Measurements from ENCODE around the gene PDE6A.
"Not testable (repeated sequence)": the region's sequence is repeated elsewhere in the genome, so short reads cannot be mapped to it uniquely, and the experiment has no call there.

Gene PDE6A

DNA sequence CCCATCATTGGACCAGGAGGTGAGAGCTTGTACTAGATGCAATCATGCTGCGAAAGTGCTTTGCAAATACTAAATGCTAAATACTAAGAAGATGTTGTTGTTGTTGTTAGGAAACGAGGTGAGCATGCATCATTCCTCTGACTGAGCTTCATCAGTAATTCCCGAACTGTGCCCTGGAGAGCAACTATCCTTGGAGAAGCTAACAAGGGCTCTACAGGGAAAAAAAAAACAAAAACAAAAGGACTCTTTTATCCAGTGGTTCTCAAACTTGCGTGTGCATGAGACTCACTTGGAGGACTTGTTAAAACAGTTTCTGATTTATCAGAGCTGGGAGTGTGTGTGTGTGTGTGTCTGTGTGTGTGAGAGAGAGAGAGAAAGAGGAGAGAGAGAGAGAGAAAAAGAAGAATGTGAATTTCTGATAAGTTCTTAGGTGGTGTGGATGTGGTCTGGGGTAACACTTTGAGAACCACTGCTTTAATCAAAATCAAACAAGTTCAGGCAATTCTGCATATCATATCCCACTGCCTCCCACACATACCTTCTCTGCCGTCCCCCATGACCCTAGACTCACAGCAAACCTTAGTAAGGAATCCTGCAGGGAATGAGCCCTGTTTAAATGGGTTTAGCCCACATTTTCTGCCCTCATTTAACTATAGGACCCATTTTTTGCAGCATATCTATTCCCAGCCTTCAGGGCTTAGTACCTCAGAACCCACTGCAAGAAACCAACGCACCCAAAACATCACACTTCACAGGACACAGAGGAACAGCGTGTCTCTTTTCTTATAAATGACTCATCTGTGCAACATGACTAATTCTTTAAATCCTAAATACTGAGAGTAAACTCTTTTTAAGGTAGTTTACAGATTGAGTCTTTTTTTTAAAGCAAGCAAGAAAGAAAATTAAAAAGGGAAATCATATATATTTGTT lies 48.9 kb downstream of the PDE6A start:
- no peak for DNase-seq (ENCODE audit: low read depth in 2 of 2)

GRCh38 chr5:149894237-149894636 lies 50.4 kb downstream of the PDE6A start:
- DNase-seq (ENCODE audit: low read depth in 2 of 2), result no peak

GRCh38 chr5:149893403-149893931 lies 51.1 kb downstream of the PDE6A start:
- DNase-seq (ENCODE audit: low read depth in 2 of 2), result no peak

DNA sequence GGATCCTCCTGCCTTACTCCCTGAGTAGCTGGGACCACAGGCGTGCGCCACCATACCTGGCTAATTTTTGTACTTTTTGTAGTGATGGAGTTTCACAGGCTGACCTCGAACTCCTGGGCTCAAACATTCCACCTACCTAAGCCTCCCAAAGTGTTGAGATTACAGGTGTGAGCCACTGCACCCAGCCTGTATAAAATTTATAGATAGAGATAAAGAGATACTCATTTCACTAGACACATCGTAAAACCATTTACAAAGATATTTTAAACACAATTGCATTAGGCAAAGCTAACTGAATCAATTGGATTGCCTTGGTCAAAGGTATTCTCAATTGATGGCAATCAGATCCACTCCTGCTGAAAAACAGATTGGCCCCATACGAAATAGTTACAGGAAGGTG lies 52.0 kb downstream of the PDE6A start:
- DNase-seq (ENCODE audit: low read depth in 2 of 2), result no peak

DNA sequence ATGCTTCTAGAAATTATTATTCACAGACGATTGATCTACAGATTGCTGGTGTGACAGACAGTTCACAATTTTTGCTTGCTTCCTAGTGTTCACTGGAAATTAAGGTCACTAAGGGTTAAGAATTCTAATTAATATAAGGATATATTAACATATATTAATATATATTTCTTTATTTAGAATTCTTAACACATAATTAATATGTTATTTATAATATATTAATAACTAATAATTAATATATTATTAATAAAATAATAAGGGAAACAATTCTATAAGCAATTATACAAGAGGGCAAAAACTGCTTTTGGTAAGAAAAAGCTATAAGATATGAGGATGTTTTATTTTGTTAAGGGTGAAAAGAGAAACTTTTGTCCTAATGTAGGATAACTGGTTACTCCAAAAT lies 56.3 kb downstream of the PDE6A start:
- no peak for DNase-seq (ENCODE audit: low read depth in 2 of 2)

- DNase-seq (ENCODE audit: low read depth in 2 of 2), result no peak
Observed at GRCh38 chr5:149887622-149888183, 56.9 kb downstream of the PDE6A start.

- DNase-seq (ENCODE audit: low read depth in 2 of 2), result no peak
Observed at GRCh38 chr5:149886692-149887470, 57.7 kb downstream of the PDE6A start.

DNA sequence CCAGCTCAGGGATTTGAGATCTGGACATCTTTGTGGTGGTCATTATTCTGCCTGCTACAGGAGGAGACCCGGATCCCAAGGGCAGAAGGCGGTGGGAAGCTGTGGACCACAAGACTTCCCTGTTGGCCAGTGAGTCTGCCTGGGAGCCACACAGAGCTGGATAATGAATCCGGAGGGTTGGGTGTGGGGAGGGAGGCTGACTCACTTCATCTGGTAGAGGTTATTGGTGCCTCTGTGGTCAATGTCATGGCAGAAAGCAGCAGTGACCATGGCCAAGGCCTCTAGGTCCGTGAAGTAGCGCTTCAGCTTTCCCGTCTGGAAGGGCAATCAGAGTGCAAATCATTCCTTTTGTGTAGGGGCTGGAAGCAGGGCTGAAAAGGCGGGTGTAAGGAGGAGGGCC lies 58.5 kb downstream of the PDE6A start:
- no peak for DNase-seq (ENCODE audit: low read depth in 2 of 2)

DNA sequence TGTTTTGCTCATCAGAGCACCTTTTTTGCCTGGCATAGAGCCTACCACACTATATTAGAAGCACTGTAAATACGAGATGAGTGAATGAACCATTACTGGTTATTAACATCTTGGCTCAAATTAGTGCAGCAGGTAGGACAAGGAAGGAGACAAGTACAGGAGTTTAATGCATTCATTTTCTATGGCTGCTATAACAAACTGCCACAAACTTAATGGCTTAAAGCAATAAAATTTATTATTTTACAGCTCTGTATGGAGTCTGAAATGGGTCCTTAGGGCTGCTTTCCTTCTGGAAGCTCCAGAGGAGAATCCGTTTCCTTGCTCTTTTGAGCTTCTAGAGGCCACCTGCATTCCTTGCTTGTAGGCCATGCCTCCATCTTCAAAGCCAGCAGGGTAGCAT lies 59.1 kb downstream of the PDE6A start:
- DNase-seq (ENCODE audit: low read depth in 2 of 2), result no peak

GRCh38 chr5:149883550-149883949 lies 61.0 kb downstream of the PDE6A start:
- no peak for DNase-seq (ENCODE audit: low read depth in 2 of 2)

DNA sequence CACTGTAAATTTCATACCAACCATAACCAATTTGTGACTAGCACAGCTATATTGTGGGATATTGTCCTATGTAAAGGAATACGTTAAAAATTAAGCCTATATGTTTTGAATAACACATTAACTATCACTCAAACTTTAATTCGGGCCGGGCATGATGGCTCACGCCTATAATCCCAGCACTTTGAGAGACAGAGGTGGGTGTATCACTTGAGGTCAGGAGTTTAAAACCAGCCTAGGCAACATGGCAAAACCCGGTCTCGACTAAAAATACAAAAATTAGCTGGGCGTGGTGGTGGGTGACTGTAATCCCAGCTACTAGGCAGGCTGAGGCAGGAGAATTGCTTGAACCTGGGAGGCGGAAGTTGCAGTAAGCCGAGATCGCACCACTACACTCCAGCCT lies 62.0 kb downstream of the PDE6A start:
- not testable (repeated sequence) for DNase-seq (ENCODE audit: low read depth in 2 of 2)

GRCh38 chr5:149881874-149882273 lies 62.7 kb downstream of the PDE6A start:
- DNase-seq (ENCODE audit: low read depth in 2 of 2), result no peak

- no peak for DNase-seq (ENCODE audit: low read depth in 2 of 2)
Observed at GRCh38 chr5:149881069-149881622, 63.4 kb downstream of the PDE6A start.

DNA sequence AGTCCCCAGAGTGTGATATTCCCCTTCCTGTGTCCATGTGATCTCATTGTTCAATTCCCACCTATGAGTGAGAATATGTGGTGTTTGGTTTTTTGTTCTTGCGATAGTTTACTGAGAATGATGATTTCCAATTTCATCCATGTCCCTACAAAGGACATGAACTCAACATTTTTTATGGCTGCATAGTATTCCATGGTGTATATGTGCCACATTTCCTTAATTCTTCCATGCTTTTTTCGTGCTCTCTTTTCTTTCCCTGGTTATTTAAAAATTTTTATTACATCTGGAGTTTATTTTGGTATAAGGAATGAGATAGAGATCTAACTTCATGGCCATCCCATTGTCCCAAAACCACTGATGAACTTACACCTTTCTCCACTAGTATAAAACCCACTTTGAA lies 65.0 kb downstream of the PDE6A start:
- DNase-seq (ENCODE audit: low read depth in 2 of 2), result not testable (repeated sequence)

- DNase-seq (ENCODE audit: low read depth in 2 of 2), result no peak
Observed at GRCh38 chr5:149878371-149878770, 66.2 kb downstream of the PDE6A start.

DNA sequence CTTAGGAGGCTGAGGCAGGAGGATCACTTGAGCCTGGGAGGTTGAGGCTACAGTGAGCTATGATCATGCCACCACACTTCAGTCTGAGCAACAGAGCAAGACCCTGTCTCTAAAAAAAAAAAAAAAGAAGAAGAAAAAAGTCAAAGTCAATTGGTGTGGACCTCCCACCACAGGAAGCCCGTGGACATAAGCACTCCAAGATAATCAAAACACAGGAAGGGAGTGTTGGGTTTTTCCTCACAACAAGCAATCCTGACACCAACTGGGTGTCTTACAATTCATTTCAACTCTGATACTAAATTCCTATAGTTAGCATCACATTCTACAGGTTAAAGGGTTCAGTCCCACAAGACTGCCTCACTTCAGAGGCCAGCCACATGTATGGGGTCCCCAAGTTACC lies 70.7 kb downstream of the PDE6A start:
- DNase-seq (ENCODE audit: low read depth in 2 of 2), result no peak

GRCh38 chr5:149872351-149873040 lies 72.1 kb downstream of the PDE6A start:
- no peak for DNase-seq (ENCODE audit: low read depth in 2 of 2)

- DNase-seq (ENCODE audit: low read depth in 2 of 2), result no peak
Observed at GRCh38 chr5:149871471-149871870, 73.1 kb downstream of the PDE6A start.

DNA sequence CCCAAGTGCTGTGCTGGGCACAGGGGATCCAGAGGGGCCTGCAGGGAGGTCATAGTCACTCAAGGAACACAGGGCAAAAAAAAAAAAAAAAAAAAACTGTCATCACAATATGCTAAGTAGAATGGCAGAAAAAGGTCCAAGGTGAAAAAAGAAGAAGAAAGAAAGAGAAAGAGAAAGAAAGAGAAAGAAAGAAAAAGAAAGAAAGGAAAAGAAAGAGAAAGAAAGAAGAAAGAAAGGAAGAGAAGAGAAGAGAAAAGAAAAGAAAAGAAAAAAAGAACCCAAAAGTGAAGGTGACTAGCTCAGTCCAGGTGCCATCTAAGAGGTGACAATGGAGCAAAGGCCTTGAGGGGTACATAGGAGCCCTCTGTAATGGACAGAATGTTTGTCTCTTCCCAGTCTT lies 73.9 kb downstream of the PDE6A start:
- DNase-seq (ENCODE audit: low read depth in 2 of 2), result no peak

DNA sequence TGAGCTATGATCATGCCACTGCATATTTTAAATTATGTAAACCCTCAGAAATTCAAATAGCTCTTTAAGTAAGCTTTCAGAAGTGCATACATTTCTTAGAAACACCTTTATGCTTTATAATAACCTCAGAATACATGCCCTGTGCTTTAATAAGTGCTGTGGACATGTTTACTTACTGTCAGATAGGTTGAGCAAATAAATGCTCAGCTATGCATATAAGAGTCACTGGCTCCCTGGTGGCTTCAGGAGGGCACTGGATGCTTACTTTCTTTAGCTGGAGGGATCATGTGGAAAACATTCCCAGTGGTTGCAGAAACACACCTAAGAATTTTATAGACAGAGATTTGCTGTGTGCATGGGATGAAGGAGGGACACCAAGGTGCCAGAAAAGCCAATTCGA lies 74.4 kb downstream of the PDE6A start:
- no peak for DNase-seq (ENCODE audit: low read depth in 2 of 2)

- DNase-seq (ENCODE audit: low read depth in 2 of 2), result no peak
Observed at GRCh38 chr5:149869411-149869821, 75.2 kb downstream of the PDE6A start.

All from stimulated activated CD8-positive, alpha-beta memory T cell treated with anti-CD3 and anti-CD28 coated beads, Interleukin-7, amount 100 ng/mL, for 1 hour (primary cell).